GM18505 (cell line): ENCODE results near the gene NPHP3.
"Not testable (repeated sequence)": the region's sequence is repeated elsewhere in the genome, so short reads cannot be mapped to it uniquely, and the experiment has no call there.

Source experiments
- ATAC-seq: cut with Tn5 transposase; IDR thresholded peaks from one replicate; pipeline ENCODE4 v1.9.1; 2021; ENCODE audit not compliant: unreplicated experiment
- POLR2A ChIP-seq: IDR thresholded peaks from 4 replicates; pipeline ENCODE4 v1.6.1; 2011; ENCODE audit warnings: borderline replicate concordance; ENCODE audit not compliant: insufficient read depth, insufficient read length; ENCODE audit errors: extremely low read depth

The NPHP3 gene

GRCh38 chr3:132722165-132723023, at the start of gene NPHP3:
Gene NPHP3 (minus strand): TSS chr3:132722409. CDS start chr3:132722355, 54 bp downstream.
- TF ChIP-seq POLR2A = peak; percentile 70
- ATAC-seq = peak; percentile 76

GRCh38 chr3:132758740-132759139, 36.5 kb upstream of the NPHP3 start:
- no peak for TF ChIP-seq POLR2A
- ATAC-seq = no peak

- no peak for TF ChIP-seq POLR2A
- no peak for ATAC-seq
Measured at GRCh38 chr3:132756108-132756650, 34.0 kb upstream of the NPHP3 start.

GRCh38 chr3:132753946-132754345, 31.7 kb upstream of the NPHP3 start:
- TF ChIP-seq POLR2A = no peak
- ATAC-seq = no peak

- no peak for TF ChIP-seq POLR2A
- no peak for ATAC-seq
Measured at GRCh38 chr3:132749786-132750185, 27.6 kb upstream of the NPHP3 start.

GRCh38 chr3:132746720-132747119, 24.5 kb upstream of the NPHP3 start:
- ATAC-seq = not testable (repeated sequence)

GRCh38 chr3:132738314-132738713, 16.1 kb upstream of the NPHP3 start:
- ATAC-seq = no peak
- no peak for TF ChIP-seq POLR2A

- no peak for TF ChIP-seq POLR2A
- ATAC-seq = no peak
Measured at GRCh38 chr3:132735589-132735988, 13.4 kb upstream of the NPHP3 start.

GRCh38 chr3:132730891-132731580, 8.8 kb upstream of the NPHP3 start:
- no peak for TF ChIP-seq POLR2A
- no peak for ATAC-seq

GRCh38 chr3:132726341-132726823, 4.2 kb upstream of the NPHP3 start:
- TF ChIP-seq POLR2A = no peak

GRCh38 chr3:132723024-132723950, 1.1 kb upstream of the NPHP3 start:
- no peak for ATAC-seq
- peak; percentile 60 for TF ChIP-seq POLR2A

More at GRCh38 chr3:132726341-132726823, 4.2 kb upstream of the NPHP3 start:
- ATAC-seq = no peak

GRCh38 chr3:132721479-132722164, 587 bp downstream of the NPHP3 start:
- no peak for TF ChIP-seq POLR2A
- peak; percentile 31 for ATAC-seq

- ATAC-seq = no peak
- no peak for TF ChIP-seq POLR2A
Measured at GRCh38 chr3:132720228-132720627, 2.0 kb downstream of the NPHP3 start.

GRCh38 chr3:132716372-132716771, 5.8 kb downstream of the NPHP3 start:
- ATAC-seq = no peak
- TF ChIP-seq POLR2A = no peak
